Activated CD8-positive, alpha-beta memory T cell treated with anti-CD3 and anti-CD28 coated beads for 36 hours (primary cell): Measurements from ENCODE around the gene NUP214. TPM values are rescaled to one million over a fixed set of nuclear protein-coding genes. Genes with fewer than 3 reads are reported as not detected.
"Not testable (repeated sequence)": the region's sequence is repeated elsewhere in the genome, so short reads cannot be mapped to it uniquely, and the experiment has no call there.

ENCODE experiments used
- CTCF ChIA-PET: fragments of 350-600 bp; sonication (Branson Sonifier 250); formaldehyde crosslinking; loops from one replicate; lab custom pipeline; 2021; ENCODE audit warnings: antibody characterized with exemption; lab: Charles Lee
- POLR2A ChIA-PET: fragments of 350-600 bp; sonication (Branson Sonifier 250); formaldehyde crosslinking; loops from one replicate; lab custom pipeline; 2021; ENCODE audit warnings: antibody characterized with exemption; lab: Charles Lee
- total RNA-seq, 2 experiments: library from RNA; stranded (reverse); gene quantifications; one replicate each; pipeline ENCODE4 v1.2.3, GENCODE V29; 2021

The NUP214 gene
- total RNA-seq, 2 experiments from 2014 or later, result 59.0 to 68.4 TPM

GRCh38 chr9:131259432-131259898 lies 134.1 kb downstream of the NUP214 start:
- CTCF ChIA-PET, result no interaction called here
- POLR2A ChIA-PET, result interaction anchor here (0.7 to 1.1 kb wide), 2 partner anchors 14 to 17 kb away, joined by 3 to 4 read pairs; no protein-coding TSS in a partner anchor

GRCh38 chr9:131259916-131260597 lies 134.7 kb downstream of the NUP214 start:
- ChIA-PET POLR2A (interaction anchor here (1.1 kb wide), 1 partner anchor 13 kb away, joined by 4 read pairs; no protein-coding TSS in a partner anchor), CTCF (no interaction called here)

- POLR2A ChIA-PET, result interaction anchor here (1.1 kb wide), 1 partner anchor 11 kb away, joined by 3 read pairs; no protein-coding TSS in a partner anchor
- CTCF ChIA-PET, result no interaction called here
Measured at GRCh38 chr9:131260751-131261452, 135.5 kb downstream of the NUP214 start.

GRCh38 chr9:131262327-131263032 lies 137.1 kb downstream of the NUP214 start:
- POLR2A ChIA-PET, result interaction anchor here (1.0 to 1.1 kb wide), 2 partner anchors 9 to 14 kb away, joined by 3 to 7 read pairs; no protein-coding TSS in a partner anchor
- CTCF ChIA-PET, result no interaction called here

- POLR2A ChIA-PET, result interaction anchor here (1.0 to 1.4 kb wide), 2 partner anchors 12 to 14 kb away, joined by 3 to 7 read pairs; no protein-coding TSS in a partner anchor
- CTCF ChIA-PET, result not testable (repeated sequence)
Measured at GRCh38 chr9:131263033-131263343, 137.6 kb downstream of the NUP214 start.

- POLR2A ChIA-PET, result interaction anchor here (1.0 to 1.4 kb wide), 2 partner anchors 11 to 13 kb away, joined by 3 to 7 read pairs; no protein-coding TSS in a partner anchor
- CTCF ChIA-PET, result no interaction called here
Measured at GRCh38 chr9:131263701-131264100, 138.3 kb downstream of the NUP214 start.

GRCh38 chr9:131264231-131264630 lies 138.8 kb downstream of the NUP214 start:
- ChIA-PET CTCF (interaction anchor here (0.7 to 1.3 kb wide), 2 partner anchors 10 to 428 kb away, joined by 3 read pairs; no protein-coding TSS in a partner anchor), POLR2A (interaction anchor here (1.4 kb wide), 1 partner anchor 10 kb away, joined by 3 read pairs; no protein-coding TSS in a partner anchor)

- POLR2A ChIA-PET, result interaction anchor here (0.5 to 3.4 kb wide), 6 partner anchors 8 to 141 kb away, joined by 4 to 35 read pairs (median 5); partner anchors contain the start of genes FAM78A and NUP214
Measured at GRCh38 chr9:131266266-131267229, 141.2 kb downstream of the NUP214 start.

GRCh38 chr9:131270171-131271015 lies 145.0 kb downstream of the NUP214 start:
- ChIA-PET POLR2A (interaction anchor here (0.6 to 2.9 kb wide), 6 partner anchors 14 to 461 kb away, joined by 4 to 37 read pairs (median 7); no protein-coding TSS in a partner anchor), CTCF (interaction anchor here (0.6 to 9.8 kb wide), 5 partner anchors 13 to 309 kb away, joined by 3 to 84 read pairs (median 4); no protein-coding TSS in a partner anchor)

More at GRCh38 chr9:131266266-131267229, 141.2 kb downstream of the NUP214 start:
- CTCF ChIA-PET, result interaction anchor here (0.7 to 9.8 kb wide), 4 partner anchors 10 to 110 kb away, joined by 4 to 84 read pairs (median 8); no protein-coding TSS in a partner anchor

GRCh38 chr9:131271016-131271273 lies 145.6 kb downstream of the NUP214 start:
- CTCF ChIA-PET, result interaction anchor here (0.6 to 9.8 kb wide), 4 partner anchors 13 to 309 kb away, joined by 3 to 84 read pairs (median 5); no protein-coding TSS in a partner anchor
- POLR2A ChIA-PET, result interaction anchor here (0.6 to 2.9 kb wide), 4 partner anchors 15 to 460 kb away, joined by 5 to 37 read pairs (median 9); no protein-coding TSS in a partner anchor

- CTCF ChIA-PET, result interaction anchor here (0.6 to 9.8 kb wide), 2 partner anchors 17 to 30 kb away, joined by 3 to 84 read pairs; no protein-coding TSS in a partner anchor
- POLR2A ChIA-PET, result interaction anchor here (0.8 to 2.9 kb wide), 4 partner anchors 10 to 460 kb away, joined by 3 to 37 read pairs (median 9); no protein-coding TSS in a partner anchor
Measured at GRCh38 chr9:131271506-131271931, 146.1 kb downstream of the NUP214 start.

- CTCF ChIA-PET, result interaction anchor here (0.7 to 9.8 kb wide), 2 partner anchors 16 to 17 kb away, joined by 3 to 84 read pairs; no protein-coding TSS in a partner anchor
- POLR2A ChIA-PET, result interaction anchor here (0.8 to 5.2 kb wide), 5 partner anchors 11 to 20 kb away, joined by 3 to 62 read pairs (median 11); no protein-coding TSS in a partner anchor
Measured at GRCh38 chr9:131272212-131272611, 146.8 kb downstream of the NUP214 start.

- CTCF ChIA-PET, result interaction anchor here (1.0 to 9.8 kb wide), 2 partner anchors 19 to 63 kb away, joined by 3 to 84 read pairs; no protein-coding TSS in a partner anchor
- POLR2A ChIA-PET, result interaction anchor here (0.7 to 5.2 kb wide), 6 partner anchors 14 to 457 kb away, joined by 3 to 62 read pairs (median 3); partner anchors contain the start of gene NUP214
Measured at GRCh38 chr9:131273146-131273855, 147.9 kb downstream of the NUP214 start.

- ChIA-PET POLR2A (interaction anchor here (0.7 to 5.2 kb wide), 8 partner anchors 8 to 456 kb away, joined by 3 to 62 read pairs (median 4); partner anchors contain the start of gene NUP214), CTCF (interaction anchor here (0.8 to 9.8 kb wide), 5 partner anchors 14 to 63 kb away, joined by 3 to 84 read pairs (median 3); no protein-coding TSS in a partner anchor)
Measured at GRCh38 chr9:131273856-131274673, 148.7 kb downstream of the NUP214 start.
